Liver (tissue), 9 donors: ENCODE results near the gene FLT1. TPM values are rescaled to one million over a fixed set of nuclear protein-coding genes. Genes with fewer than 3 reads are reported as not detected.

Experiments used
- DNase-seq: peaks from one replicate; pipeline ENCODE4 v3.0.0-alpha.2; 2017; ENCODE audit warnings: low spot score
- H3K27ac ChIP-seq, 2 donors: one replicate each; pipeline ENCODE4 v1.7.0; 2013; ENCODE audit warnings: inconsistent platforms in 2 of 2, low read length in 2 of 2, control low read depth in 1 of 2, low read depth in 1 of 2, mild to moderate bottlenecking in 1 of 2
- H3K27me3 ChIP-seq, 4 donors: one replicate each; pipeline versions ENCODE4 v1.6.1 to v1.7.0; 2013; ENCODE audit warnings: low read length in 3 of 4, inconsistent platforms in 1 of 4, mild to moderate bottlenecking in 1 of 4, moderate library complexity in 1 of 4; ENCODE audit not compliant: control insufficient read depth in 4 of 4, insufficient read depth in 4 of 4
- H3K36me3 ChIP-seq, 4 donors: one replicate each; pipeline versions ENCODE4 v1.6.1 to v1.7.0; 2013; ENCODE audit warnings: low read length in 3 of 4, mild to moderate bottlenecking in 3 of 4, low read depth in 1 of 4, moderate library complexity in 1 of 4; ENCODE audit not compliant: control insufficient read depth in 4 of 4, insufficient read depth in 3 of 4
- H3K4me1 ChIP-seq, 4 donors: one replicate each; pipeline versions ENCODE4 v1.6.1 to v1.7.0; 2013; ENCODE audit warnings: low read length in 3 of 4, mild to moderate bottlenecking in 3 of 4, moderate library complexity in 1 of 4; ENCODE audit not compliant: control insufficient read depth in 4 of 4, insufficient read depth in 4 of 4
- H3K4me3 ChIP-seq, 3 donors: one replicate each; pipeline versions ENCODE4 v1.6.1 to v1.7.0; 2013; ENCODE audit warnings: low read length in 3 of 3, control low read depth in 1 of 3, low read depth in 1 of 3, mild to moderate bottlenecking in 1 of 3
- H3K9ac ChIP-seq, 2 donors: one replicate each; pipeline ENCODE4 v1.7.0; 2013; ENCODE audit warnings: low read length in 2 of 2, mild to moderate bottlenecking in 2 of 2, moderate library complexity in 2 of 2, control low read depth in 1 of 2, low read depth in 1 of 2
- H3K9me3 ChIP-seq, 4 donors: one replicate each; pipeline versions ENCODE4 v1.6.1 to v1.7.0; 2013; ENCODE audit warnings: low read length in 3 of 4; ENCODE audit not compliant: control insufficient read depth in 4 of 4
- EGR1 ChIP-seq, 2 donors: IDR thresholded peaks; 2 replicates each; pipeline ENCODE4 v1.6.1; 2016 to 2018; ENCODE audit warnings: antibody characterized with exemption in 2 of 2, low read depth in 2 of 2
- FOXA1 ChIP-seq: IDR thresholded peaks from 2 replicates; pipeline ENCODE4 v1.6.1; 2016; ENCODE audit warnings: antibody characterized with exemption
- FOXA2 ChIP-seq: IDR thresholded peaks from 2 replicates; pipeline ENCODE4 v1.6.1; 2016; ENCODE audit warnings: antibody characterized with exemption
- GABPA ChIP-seq, 2 donors: IDR thresholded peaks in 1 of 2; conservative IDR thresholded peaks in 1 of 2; 2 replicates each; pipeline ENCODE4 v1.6.1; 2016; ENCODE audit warnings: antibody characterized with exemption in 2 of 2, mild to moderate bottlenecking in 1 of 2, moderate library complexity in 1 of 2
- HNF4A ChIP-seq, 2 donors: conservative IDR thresholded peaks; 2 replicates each; pipeline ENCODE4 v1.6.1; 2016; ENCODE audit warnings: antibody characterized with exemption in 2 of 2, mild to moderate bottlenecking in 2 of 2
- HNF4G ChIP-seq: IDR thresholded peaks from 2 replicates; pipeline ENCODE4 v1.6.1; 2016; ENCODE audit warnings: antibody characterized with exemption
- JUND ChIP-seq, 2 donors: IDR thresholded peaks; 2 replicates each; pipeline ENCODE4 v1.6.1; 2016; ENCODE audit warnings: antibody characterized with exemption in 2 of 2
- NR2F2 ChIP-seq: IDR thresholded peaks from 2 replicates; pipeline ENCODE4 v1.6.1; 2016; ENCODE audit warnings: antibody characterized with exemption
- RAD21 ChIP-seq, 2 donors: IDR thresholded peaks; 2 replicates each; pipeline ENCODE4 v1.6.1; 2016; ENCODE audit warnings: antibody characterized with exemption in 2 of 2, mild to moderate bottlenecking in 2 of 2
- RXRA ChIP-seq, 2 donors: IDR thresholded peaks; 2 replicates each; pipeline ENCODE4 v1.6.1; 2017 to 2018; ENCODE audit warnings: antibody characterized with exemption in 2 of 2, mild to moderate bottlenecking in 1 of 2
- SP1 ChIP-seq: IDR thresholded peaks from 2 replicates; pipeline ENCODE4 v1.6.1; 2018; ENCODE audit warnings: antibody characterized with exemption, mild to moderate bottlenecking
- TAF1 ChIP-seq: conservative IDR thresholded peaks from 2 replicates; pipeline ENCODE4 v1.6.1; 2016; ENCODE audit warnings: antibody characterized with exemption, mild to moderate bottlenecking
- YY1 ChIP-seq: IDR thresholded peaks from 2 replicates; pipeline ENCODE4 v1.6.1; 2016; ENCODE audit warnings: antibody characterized with exemption, mild to moderate bottlenecking
- WGBS: extraction: QIAGEN DNeasy Blood & Tissue Kit; methylation state at CpG from one replicate; pipeline ENCODE4 v1.1.7; 2013; 5-methylcytosine and 5-hydroxymethylcytosine counted together
- polyA plus RNA-seq, 2 donors: library from polyadenylated mRNA; stranded (reverse) in 1 of 2; unstranded in 1 of 2; fragments of 200-250 nt in 1 of 2; fragments of >200 nt in 1 of 2; fragmentation: Nextera tagmentation in 1 of 2; extraction: Ambion mirVana in 1 of 2; gene quantifications; one replicate each; pipeline versions ENCODE4 v1.2.1 to v1.2.3, GENCODE V29; 2013 to 2015
- total RNA-seq, 2 donors: library from RNA; depleted of rRNA; stranded (reverse); fragments of >200 nt; gene quantifications; one replicate each; pipeline ENCODE4 v1.2.3, GENCODE V29; 2014
- TF ChIP-seq, protein P1 (sequence below): IDR thresholded peaks from 2 replicates; pipeline ENCODE4 v1.6.1; 2016; ENCODE audit warnings: antibody characterized with exemption
- TF ChIP-seq, protein P2 (sequence below): IDR thresholded peaks from 2 replicates; pipeline ENCODE4 v1.6.1; 2016; ENCODE audit warnings: antibody characterized with exemption, mild to moderate bottlenecking
- TF ChIP-seq, protein P3 (sequence below): IDR thresholded peaks from 2 replicates; pipeline ENCODE4 v1.6.1; 2016; ENCODE audit warnings: antibody characterized with exemption
- TF ChIP-seq, protein P4 (sequence below): fragments of 150-350 bp; IDR thresholded peaks from 2 replicates; pipeline ENCODE4 v1.5.1; 2017; ENCODE audit warnings: improper control_type of control experiment, low read depth, low read length; ENCODE audit not compliant: missing input control
- TF ChIP-seq, protein P5 (sequence below): IDR thresholded peaks from 2 replicates; pipeline ENCODE4 v1.6.1; 2016; ENCODE audit warnings: antibody characterized with exemption
- donor health status: healthy.
- donor health status: healthy.
- donor health status: healthy.
- donor health status: healthy.
- donor health status: healthy.

Gene FLT1
- total and polyA plus RNA-seq, 4 donors: 4.1 to 19.7 (median 9.3) TPM

DNA sequence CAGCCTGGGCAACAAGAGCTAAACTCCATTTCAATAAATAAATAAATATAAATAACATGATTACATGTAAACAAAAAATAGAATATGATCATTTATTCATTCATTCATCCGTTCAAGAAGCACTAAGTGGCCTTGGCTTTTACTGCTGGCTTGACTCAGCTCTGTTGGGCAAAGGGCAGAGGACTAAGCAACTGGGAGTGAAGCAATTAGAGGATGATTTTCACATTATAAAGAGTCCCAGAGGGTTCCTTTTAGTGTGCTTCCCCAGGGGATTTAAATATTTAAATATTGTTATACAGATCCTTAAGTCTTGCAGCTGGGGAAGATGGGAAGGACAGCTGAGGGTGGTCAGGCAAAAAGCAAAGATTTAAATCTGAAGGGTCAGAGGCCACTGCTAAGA, 34.9 kb upstream of the FLT1 start:
- Histone ChIP-seq H3K4me1 (peaks cover 6 to 22% (median 15%) of the 10 kb centered on the region in 4 donors), H3K36me3 (no peaks in the 10 kb centered on the region), H3K9me3 (no peaks in the 10 kb centered on the region), H3K4me3 (no peak overlapping the region), H3K27me3 (peaks cover 0 to 23% (median 5%) of the 10 kb centered on the region in 4 donors), H3K9ac (no peak overlapping the region), H3K27ac (no peak overlapping the region)
- no peak for DNase-seq
- TF ChIP-seq, protein P1, sequence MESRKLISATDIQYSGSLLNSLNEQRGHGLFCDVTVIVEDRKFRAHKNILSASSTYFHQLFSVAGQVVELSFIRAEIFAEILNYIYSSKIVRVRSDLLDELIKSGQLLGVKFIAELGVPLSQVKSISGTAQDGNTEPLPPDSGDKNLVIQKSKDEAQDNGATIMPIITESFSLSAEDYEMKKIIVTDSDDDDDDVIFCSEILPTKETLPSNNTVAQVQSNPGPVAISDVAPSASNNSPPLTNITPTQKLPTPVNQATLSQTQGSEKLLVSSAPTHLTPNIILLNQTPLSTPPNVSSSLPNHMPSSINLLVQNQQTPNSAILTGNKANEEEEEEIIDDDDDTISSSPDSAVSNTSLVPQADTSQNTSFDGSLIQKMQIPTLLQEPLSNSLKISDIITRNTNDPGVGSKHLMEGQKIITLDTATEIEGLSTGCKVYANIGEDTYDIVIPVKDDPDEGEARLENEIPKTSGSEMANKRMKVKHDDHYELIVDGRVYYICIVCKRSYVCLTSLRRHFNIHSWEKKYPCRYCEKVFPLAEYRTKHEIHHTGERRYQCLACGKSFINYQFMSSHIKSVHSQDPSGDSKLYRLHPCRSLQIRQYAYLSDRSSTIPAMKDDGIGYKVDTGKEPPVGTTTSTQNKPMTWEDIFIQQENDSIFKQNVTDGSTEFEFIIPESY: no peak
- TF ChIP-seq FOXA1: no peak
- no peak for TF ChIP-seq JUND (IDR thresholded peaks at IDR 0.05)
- TF ChIP-seq RXRA (IDR thresholded peaks at IDR 0.05): no peak
- no peak for TF ChIP-seq FOXA2
- TF ChIP-seq NR2F2: no peak
- TF ChIP-seq, protein P2, sequence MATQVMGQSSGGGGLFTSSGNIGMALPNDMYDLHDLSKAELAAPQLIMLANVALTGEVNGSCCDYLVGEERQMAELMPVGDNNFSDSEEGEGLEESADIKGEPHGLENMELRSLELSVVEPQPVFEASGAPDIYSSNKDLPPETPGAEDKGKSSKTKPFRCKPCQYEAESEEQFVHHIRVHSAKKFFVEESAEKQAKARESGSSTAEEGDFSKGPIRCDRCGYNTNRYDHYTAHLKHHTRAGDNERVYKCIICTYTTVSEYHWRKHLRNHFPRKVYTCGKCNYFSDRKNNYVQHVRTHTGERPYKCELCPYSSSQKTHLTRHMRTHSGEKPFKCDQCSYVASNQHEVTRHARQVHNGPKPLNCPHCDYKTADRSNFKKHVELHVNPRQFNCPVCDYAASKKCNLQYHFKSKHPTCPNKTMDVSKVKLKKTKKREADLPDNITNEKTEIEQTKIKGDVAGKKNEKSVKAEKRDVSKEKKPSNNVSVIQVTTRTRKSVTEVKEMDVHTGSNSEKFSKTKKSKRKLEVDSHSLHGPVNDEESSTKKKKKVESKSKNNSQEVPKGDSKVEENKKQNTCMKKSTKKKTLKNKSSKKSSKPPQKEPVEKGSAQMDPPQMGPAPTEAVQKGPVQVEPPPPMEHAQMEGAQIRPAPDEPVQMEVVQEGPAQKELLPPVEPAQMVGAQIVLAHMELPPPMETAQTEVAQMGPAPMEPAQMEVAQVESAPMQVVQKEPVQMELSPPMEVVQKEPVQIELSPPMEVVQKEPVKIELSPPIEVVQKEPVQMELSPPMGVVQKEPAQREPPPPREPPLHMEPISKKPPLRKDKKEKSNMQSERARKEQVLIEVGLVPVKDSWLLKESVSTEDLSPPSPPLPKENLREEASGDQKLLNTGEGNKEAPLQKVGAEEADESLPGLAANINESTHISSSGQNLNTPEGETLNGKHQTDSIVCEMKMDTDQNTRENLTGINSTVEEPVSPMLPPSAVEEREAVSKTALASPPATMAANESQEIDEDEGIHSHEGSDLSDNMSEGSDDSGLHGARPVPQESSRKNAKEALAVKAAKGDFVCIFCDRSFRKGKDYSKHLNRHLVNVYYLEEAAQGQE: no peak
- TF ChIP-seq EGR1 (IDR thresholded peaks at IDR 0.05; ENCODE audit: low read depth in 2 of 2): no peak
- TF ChIP-seq, protein P3, sequence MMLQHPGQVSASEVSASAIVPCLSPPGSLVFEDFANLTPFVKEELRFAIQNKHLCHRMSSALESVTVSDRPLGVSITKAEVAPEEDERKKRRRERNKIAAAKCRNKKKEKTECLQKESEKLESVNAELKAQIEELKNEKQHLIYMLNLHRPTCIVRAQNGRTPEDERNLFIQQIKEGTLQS: no peak
- TF ChIP-seq, protein P4, sequence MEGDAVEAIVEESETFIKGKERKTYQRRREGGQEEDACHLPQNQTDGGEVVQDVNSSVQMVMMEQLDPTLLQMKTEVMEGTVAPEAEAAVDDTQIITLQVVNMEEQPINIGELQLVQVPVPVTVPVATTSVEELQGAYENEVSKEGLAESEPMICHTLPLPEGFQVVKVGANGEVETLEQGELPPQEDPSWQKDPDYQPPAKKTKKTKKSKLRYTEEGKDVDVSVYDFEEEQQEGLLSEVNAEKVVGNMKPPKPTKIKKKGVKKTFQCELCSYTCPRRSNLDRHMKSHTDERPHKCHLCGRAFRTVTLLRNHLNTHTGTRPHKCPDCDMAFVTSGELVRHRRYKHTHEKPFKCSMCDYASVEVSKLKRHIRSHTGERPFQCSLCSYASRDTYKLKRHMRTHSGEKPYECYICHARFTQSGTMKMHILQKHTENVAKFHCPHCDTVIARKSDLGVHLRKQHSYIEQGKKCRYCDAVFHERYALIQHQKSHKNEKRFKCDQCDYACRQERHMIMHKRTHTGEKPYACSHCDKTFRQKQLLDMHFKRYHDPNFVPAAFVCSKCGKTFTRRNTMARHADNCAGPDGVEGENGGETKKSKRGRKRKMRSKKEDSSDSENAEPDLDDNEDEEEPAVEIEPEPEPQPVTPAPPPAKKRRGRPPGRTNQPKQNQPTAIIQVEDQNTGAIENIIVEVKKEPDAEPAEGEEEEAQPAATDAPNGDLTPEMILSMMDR: no peak
- no peak for TF ChIP-seq RAD21 (IDR thresholded peaks at IDR 0.05)
- no peak for TF ChIP-seq SP1
- TF ChIP-seq HNF4G: no peak
- no peak for TF ChIP-seq YY1
- TF ChIP-seq, protein P5, sequence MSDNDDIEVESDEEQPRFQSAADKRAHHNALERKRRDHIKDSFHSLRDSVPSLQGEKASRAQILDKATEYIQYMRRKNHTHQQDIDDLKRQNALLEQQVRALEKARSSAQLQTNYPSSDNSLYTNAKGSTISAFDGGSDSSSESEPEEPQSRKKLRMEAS: no peak
- TF ChIP-seq HNF4A (conservative IDR thresholded peaks at IDR 0.05): no peak
- TF ChIP-seq TAF1: no peak
- 51% methylated on average over 1 of the region's 1 CpG for WGBS

DNA sequence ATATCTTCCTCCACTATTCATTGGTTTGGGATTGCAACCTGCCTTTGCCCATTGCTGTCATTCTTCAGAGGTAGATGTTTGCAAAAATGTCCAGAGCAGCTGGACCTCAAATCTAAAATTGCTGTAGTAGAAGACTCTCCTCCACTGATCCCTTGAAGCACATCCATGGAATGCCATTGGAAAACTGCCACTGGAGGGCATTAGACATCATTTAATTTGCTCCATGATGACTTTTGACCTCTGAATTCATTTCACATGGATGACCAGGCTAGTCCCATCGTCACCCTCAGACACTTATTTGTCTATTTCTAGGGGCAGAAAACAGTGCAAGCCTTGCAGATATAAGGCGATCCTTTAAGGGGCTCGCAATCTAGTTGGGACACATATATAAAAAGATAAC, 33.9 kb upstream of the FLT1 start:
- H3K9me3 ChIP-seq: no peaks in the 10 kb centered on the region
- peaks cover 6 to 22% (median 15%) of the 10 kb centered on the region in 4 donors for H3K4me1 ChIP-seq
- H3K27ac ChIP-seq: no peak overlapping the region
- no peak overlapping the region for H3K9ac ChIP-seq
- no peak overlapping the region for H3K4me3 ChIP-seq
- no peak for TF ChIP-seq HNF4A (conservative IDR thresholded peaks at IDR 0.05)
- TF ChIP-seq, protein P2: no peak
- peak; percentile 24 to 27 for TF ChIP-seq RAD21 (IDR thresholded peaks at IDR 0.05)
- no peak for TF ChIP-seq HNF4G
- TF ChIP-seq, protein P4: no peak
- no peak for TF ChIP-seq YY1
- no peak for TF ChIP-seq GABPA (IDR thresholded peaks at IDR 0.05 in 1 of 2, conservative IDR thresholded peaks at IDR 0.05 in 1 of 2)
- peak; percentile 17 for TF ChIP-seq NR2F2
- peaks cover 0 to 26% (median 5%) of the 10 kb centered on the region in 4 donors for H3K27me3 ChIP-seq
- DNase-seq: no peak
- no peaks in the 10 kb centered on the region for H3K36me3 ChIP-seq
- WGBS: 66% methylated on average over 3 of the region's 3 CpGs
